GM21723 (cell line): Measurements from ENCODE around the gene SPATA13.
"Not testable (repeated sequence)": the region's sequence is repeated elsewhere in the genome, so short reads cannot be mapped to it uniquely, and the experiment has no call there.

Source experiments
- ATAC-seq: cut with Tn5 transposase; IDR thresholded peaks from one replicate; pipeline ENCODE4 v1.9.1; 2021; ENCODE audit warnings: mild to moderate bottlenecking, moderate library complexity; ENCODE audit not compliant: unreplicated experiment

Gene SPATA13

DNA sequence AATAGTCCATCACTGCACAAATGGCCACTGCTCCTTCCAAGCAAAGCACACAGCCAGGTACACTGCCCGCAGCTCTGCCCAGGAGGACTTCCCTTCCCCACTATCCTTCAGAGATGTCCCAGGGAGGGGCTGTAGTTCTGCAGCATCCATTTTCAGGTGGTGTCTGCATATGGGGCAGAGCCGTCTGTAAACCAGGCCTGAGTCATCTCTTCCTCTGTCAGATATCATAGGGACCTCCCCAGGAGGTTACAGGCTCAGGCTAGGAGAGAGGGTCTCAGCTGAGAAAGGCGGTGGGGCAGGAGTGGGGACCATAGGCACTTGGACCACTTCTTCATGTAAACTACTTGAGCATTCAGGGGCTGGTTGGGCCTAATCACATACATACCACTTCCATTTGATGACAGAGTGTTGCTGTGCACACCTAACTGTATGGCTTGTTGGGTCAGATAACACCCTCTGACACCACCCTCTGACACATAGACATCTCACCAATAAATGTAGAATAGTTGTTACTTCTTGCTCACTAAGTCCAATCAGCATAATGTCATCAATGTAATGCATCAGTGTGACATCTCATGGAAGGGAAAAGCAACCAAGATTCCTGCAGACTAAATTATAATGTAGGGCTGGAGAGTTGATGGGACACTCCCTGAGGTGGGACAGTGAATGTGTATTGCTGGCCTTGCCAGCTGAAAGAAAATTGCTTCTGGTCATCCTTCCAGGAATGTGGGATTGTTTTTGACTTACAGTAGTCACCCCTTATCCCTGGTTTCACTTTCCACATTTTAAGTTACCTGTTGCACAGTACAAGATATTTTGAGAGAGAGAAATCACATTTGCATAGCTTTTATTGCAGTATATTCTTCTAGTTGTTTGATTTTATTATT, 189.5 kb downstream of the SPATA13 start:
- not testable (repeated sequence) for ATAC-seq

DNA sequence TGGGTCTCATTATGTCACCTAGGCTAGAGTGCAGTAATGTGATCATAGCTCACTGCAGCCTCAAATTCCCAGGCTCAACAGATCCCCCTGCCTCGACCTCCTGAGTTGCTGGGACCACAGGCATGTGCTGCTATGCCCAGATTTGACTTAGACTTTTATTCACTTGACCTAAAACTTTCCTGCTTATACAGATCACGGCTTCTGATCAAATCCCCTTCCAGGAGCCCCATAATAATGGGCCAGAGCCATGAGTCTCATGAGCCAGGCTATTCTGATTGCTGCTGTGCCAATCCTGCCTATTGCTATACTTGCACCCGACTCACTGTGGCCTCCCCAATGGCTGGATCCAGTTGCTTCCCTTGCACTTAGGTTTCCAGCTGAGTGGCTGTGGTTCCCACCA, 190.9 kb downstream of the SPATA13 start:
- ATAC-seq = no peak

DNA sequence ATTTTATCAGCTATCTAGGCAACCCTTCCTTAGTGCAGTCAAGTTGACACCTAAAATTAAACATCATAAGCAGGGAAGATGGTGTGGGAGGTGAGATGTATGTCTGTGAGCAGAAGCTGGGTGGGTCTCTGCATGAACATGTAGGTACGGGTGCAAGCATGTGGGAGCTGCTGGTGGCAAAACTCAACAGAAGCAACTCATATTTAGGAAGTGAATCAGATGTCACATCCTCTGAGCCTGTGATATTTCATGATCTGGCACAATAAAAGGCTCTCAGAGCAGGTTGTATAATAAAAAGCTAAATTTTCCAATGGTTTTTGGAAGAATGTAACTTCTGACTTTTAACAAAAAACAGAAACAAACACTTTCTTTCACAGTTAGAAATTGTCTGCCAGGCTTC, 193.2 kb downstream of the SPATA13 start:
- ATAC-seq = no peak

DNA sequence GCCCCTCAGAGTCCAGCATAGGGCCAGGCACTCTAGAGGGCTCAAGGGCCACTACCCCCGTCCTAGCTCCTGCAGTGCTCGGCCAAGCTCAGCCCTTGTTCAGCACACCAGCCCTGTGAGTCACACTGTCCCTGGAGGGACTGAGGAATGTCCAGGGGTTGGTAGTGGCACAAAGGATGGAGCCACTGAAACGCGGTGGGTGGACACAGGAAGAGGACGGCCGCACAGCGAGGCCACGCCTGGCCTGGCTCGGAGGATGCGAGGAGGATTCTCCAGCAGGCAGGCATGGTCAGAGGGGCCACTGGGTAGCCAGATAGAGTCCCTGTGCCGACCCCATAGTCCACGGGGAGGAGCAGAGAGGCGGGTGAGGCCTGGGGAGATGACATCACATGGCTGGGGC, 194.6 kb downstream of the SPATA13 start:
- no peak for ATAC-seq

DNA sequence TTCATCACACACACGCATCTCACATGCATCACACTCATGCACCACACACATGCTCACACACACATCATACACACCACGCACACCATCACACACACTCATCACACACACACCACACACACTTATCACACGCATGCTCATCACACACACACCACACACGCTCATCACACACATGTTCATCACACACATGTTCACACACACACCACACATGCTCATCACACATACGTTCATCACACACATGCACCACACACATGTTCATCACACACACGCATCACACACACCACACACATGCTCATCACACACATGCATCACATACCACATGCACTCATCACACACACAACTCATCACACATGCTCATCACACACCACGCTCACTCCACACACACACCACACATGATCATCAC, 195.8 kb downstream of the SPATA13 start:
- no peak for ATAC-seq
